ENCODE data around the gene HSD17B4. TPM values are rescaled to one million over a fixed set of nuclear protein-coding genes. Genes with fewer than 3 reads are reported as not detected.

HSD17B4 gene
- total RNA-seq, 1 experiment from 2014 or later: 142 TPM

GRCh38 chr5:119483155-119483554, 30.9 kb downstream of the HSD17B4 start:
- Histone ChIP-seq H3K79me2 (ENCODE audit: insufficient read depth, low read length) (no peaks in the 10 kb centered on the region), H3K36me3 (ENCODE audit: control insufficient read depth in 1 of 2, insufficient read depth in 2 of 2, low read length in 2 of 2) (peaks cover 0 to 5% of the 10 kb centered on the region in 2 experiments; a peak in 2 of 4 replicates), H3K27ac (ENCODE audit: low read depth, low read length) (no peak overlapping the region), H3K9me2 (ENCODE audit: insufficient read depth) (no peaks in the 10 kb centered on the region), H4K20me1 (ENCODE audit: insufficient read depth) (no peaks in the 10 kb centered on the region; the same call in 1 of the 2 replicates), H2AFZ (ENCODE audit: low read depth, low read length, poor library complexity, severe bottlenecking) (no peak overlapping the region), H3K9me3 (ENCODE audit: control insufficient read depth in 1 of 2, insufficient read depth in 1 of 2, low read depth in 1 of 2, low read length in 2 of 2) (no peaks in the 10 kb centered on the region), H3K9ac (ENCODE audit: low read length) (no peak overlapping the region), H3K4me2 (ENCODE audit: low read length) (no peak overlapping the region), H3K4me1 (ENCODE audit: control insufficient read depth in 1 of 2, insufficient read depth in 2 of 2, low read length in 2 of 2) (no peaks in the 10 kb centered on the region), H3K27me3 (ENCODE audit: insufficient read depth, low read length) (no peaks in the 10 kb centered on the region), H3K4me3 (replicated peaks in 1 of 2; ENCODE audit: low read depth in 1 of 2, low read length in 2 of 2) (no peak overlapping the region)
- DNase-seq (ENCODE audit: low read depth, low spot score): no peak
- ATAC-seq: no peak
- intact Hi-C loops (cut with micrococcal nuclease): no loop called here
- ChIA-PET RAD21 (ENCODE audit: low non-redundant PET in 1 of 2, low total read pairs in 2 of 2, uncharacterized antibody in 2 of 2, unreplicated experiment in 2 of 2) (no interaction called here), CTCF (no interaction called here), POLR2A (interaction anchor here (0.7 kb wide), 1 partner anchor 163 kb away, joined by 4 read pairs; no protein-coding TSS in a partner anchor)
- no peak for TF ChIP-seq SRF (IDR thresholded peaks at IDR 0.05; ENCODE audit: low read depth)
- TF ChIP-seq SIN3A (IDR thresholded peaks at IDR 0.05; ENCODE audit: low read depth): no peak
- no peak for TF ChIP-seq ZNF274 (IDR thresholded peaks at IDR 0.05; ENCODE audit: low read depth, low read length)
- BruUV-seq (replicated peaks): no TSS peak

- ChIA-PET CTCF (no interaction called here), RAD21 (ENCODE audit: low non-redundant PET in 1 of 2, low total read pairs in 2 of 2, uncharacterized antibody in 2 of 2, unreplicated experiment in 2 of 2) (no interaction called here), POLR2A (no interaction called here)
- Histone ChIP-seq H3K27me3 (ENCODE audit: insufficient read depth, low read length) (no peaks in the 10 kb centered on the region), H3K9me2 (ENCODE audit: insufficient read depth) (no peaks in the 10 kb centered on the region), H3K79me2 (ENCODE audit: insufficient read depth, low read length) (no peaks in the 10 kb centered on the region), H3K36me3 (ENCODE audit: control insufficient read depth in 1 of 2, insufficient read depth in 2 of 2, low read length in 2 of 2) (peaks cover 0 to 2% of the 10 kb centered on the region in 2 experiments; a peak in 1 of 4 replicates), H4K20me1 (ENCODE audit: insufficient read depth) (no peaks in the 10 kb centered on the region), H3K4me1 (ENCODE audit: control insufficient read depth in 1 of 2, insufficient read depth in 2 of 2, low read length in 2 of 2) (no peaks in the 10 kb centered on the region), H3K9me3 (ENCODE audit: control insufficient read depth in 1 of 2, insufficient read depth in 1 of 2, low read depth in 1 of 2, low read length in 2 of 2) (no peaks in the 10 kb centered on the region), H3K4me3 (replicated peaks in 1 of 2; ENCODE audit: low read depth in 1 of 2, low read length in 2 of 2) (no peak overlapping the region), H3K9ac (ENCODE audit: low read length) (no peak overlapping the region), H2AFZ (ENCODE audit: low read depth, low read length, poor library complexity, severe bottlenecking) (no peak overlapping the region), H3K4me2 (ENCODE audit: low read length) (no peak overlapping the region), H3K27ac (ENCODE audit: low read depth, low read length) (no peak overlapping the region)
- BruUV-seq (replicated peaks): no TSS peak
- ATAC-seq: no peak
- intact Hi-C loops (cut with micrococcal nuclease): no loop called here
- no peak for DNase-seq (ENCODE audit: low read depth, low spot score)
- no peak for TF ChIP-seq SP1 (IDR thresholded peaks at IDR 0.05; ENCODE audit: low read depth)
- no peak for TF ChIP-seq ELF1 (IDR thresholded peaks at IDR 0.05; ENCODE audit: borderline replicate concordance, low read depth)
- TF ChIP-seq EGR1 (IDR thresholded peaks at IDR 0.05; ENCODE audit: low read depth): no peak
- TF ChIP-seq ZFX (IDR thresholded peaks at IDR 0.05): no peak
- no peak for TF ChIP-seq REST (IDR thresholded peaks at IDR 0.05; ENCODE audit: low read depth)
- no peak for TF ChIP-seq CBX3 (IDR thresholded peaks at IDR 0.05; ENCODE audit: low read depth)
- no peak for TF ChIP-seq TCF7L2 (IDR thresholded peaks at IDR 0.05; ENCODE audit: borderline replicate concordance, extremely low read depth, insufficient read depth, insufficient read length)
- no peak for TF ChIP-seq POLR2A (IDR thresholded peaks at IDR 0.05; ENCODE audit: borderline replicate concordance, extremely low read depth, insufficient read depth, insufficient read length)
- TF ChIP-seq POLR2AphosphoS5 (IDR thresholded peaks at IDR 0.05; ENCODE audit: low read depth, low read length): no peak
- no peak for TF ChIP-seq SRF (IDR thresholded peaks at IDR 0.05; ENCODE audit: low read depth)
- no peak for TF ChIP-seq ZNF274 (IDR thresholded peaks at IDR 0.05; ENCODE audit: low read depth, low read length)
- TF ChIP-seq ATF3 (IDR thresholded peaks at IDR 0.05): no peak
- no peak for TF ChIP-seq FOSL1 (IDR thresholded peaks at IDR 0.05; ENCODE audit: low read depth)
- no peak for TF ChIP-seq ZBTB33 (IDR thresholded peaks at IDR 0.05; ENCODE audit: extremely low read depth, insufficient replicate concordance, low read length)
- TF ChIP-seq EZH2phosphoT487 (IDR thresholded peaks at IDR 0.05; ENCODE audit: borderline replicate concordance): no peak
- no peak for TF ChIP-seq JUND (IDR thresholded peaks at IDR 0.05)
- no peak for TF ChIP-seq RAD21 (IDR thresholded peaks at IDR 0.05; ENCODE audit: low read depth)
Observed at GRCh38 chr5:119484884-119485283, 32.6 kb downstream of the HSD17B4 start.

Data from HCT116 (cell line).